A673 (cell line): ENCODE data around the gene UBR4.

Source experiments
- EZH2 ChIP-seq: fragments of 200-600 bp; sonication (generic); IDR thresholded peaks from 2 replicates; pipeline ENCODE4 v1.6.1; 2017; ENCODE audit warnings: borderline replicate concordance, low read depth, mild to moderate bottlenecking, mixed read lengths, antibody characterized with exemption, low read length; ENCODE audit not compliant: poor library complexity, severe bottlenecking
- TF ChIP-seq, protein P1 (sequence below): fragments of 300-800, 200-600 bp; sonication (generic); conservative IDR thresholded peaks from 2 replicates; pipeline ENCODE4 v1.5.1; 2017; ENCODE audit warnings: low read depth, mild to moderate bottlenecking, antibody characterized with exemption, low read length, moderate library complexity, mixed read lengths

DNA sequence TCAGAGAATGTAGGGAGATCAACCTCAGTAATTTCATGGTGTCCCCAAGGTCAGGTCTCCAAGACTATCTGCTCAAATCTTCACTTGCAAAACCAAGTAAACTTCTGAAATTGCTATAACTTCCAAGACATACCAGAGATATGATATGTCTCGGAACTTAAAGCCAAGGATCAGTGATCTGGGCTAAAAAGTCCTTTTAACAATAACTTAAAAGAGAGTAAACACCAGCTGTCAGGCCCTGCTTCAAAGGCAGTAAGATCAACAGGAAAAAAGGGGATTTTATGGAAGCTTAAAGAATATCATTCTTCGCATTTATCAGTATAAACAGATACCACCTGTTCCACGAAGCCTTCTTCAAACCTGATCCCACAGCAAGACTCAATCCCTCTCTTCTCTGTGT is 13.7 kb downstream of the UBR4 start:
- no peak for TF ChIP-seq EZH2
- TF ChIP-seq, protein P1, sequence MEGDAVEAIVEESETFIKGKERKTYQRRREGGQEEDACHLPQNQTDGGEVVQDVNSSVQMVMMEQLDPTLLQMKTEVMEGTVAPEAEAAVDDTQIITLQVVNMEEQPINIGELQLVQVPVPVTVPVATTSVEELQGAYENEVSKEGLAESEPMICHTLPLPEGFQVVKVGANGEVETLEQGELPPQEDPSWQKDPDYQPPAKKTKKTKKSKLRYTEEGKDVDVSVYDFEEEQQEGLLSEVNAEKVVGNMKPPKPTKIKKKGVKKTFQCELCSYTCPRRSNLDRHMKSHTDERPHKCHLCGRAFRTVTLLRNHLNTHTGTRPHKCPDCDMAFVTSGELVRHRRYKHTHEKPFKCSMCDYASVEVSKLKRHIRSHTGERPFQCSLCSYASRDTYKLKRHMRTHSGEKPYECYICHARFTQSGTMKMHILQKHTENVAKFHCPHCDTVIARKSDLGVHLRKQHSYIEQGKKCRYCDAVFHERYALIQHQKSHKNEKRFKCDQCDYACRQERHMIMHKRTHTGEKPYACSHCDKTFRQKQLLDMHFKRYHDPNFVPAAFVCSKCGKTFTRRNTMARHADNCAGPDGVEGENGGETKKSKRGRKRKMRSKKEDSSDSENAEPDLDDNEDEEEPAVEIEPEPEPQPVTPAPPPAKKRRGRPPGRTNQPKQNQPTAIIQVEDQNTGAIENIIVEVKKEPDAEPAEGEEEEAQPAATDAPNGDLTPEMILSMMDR, result no peak
